ENCODE results near the gene LRRN3.

GRCh38 chr7:111147708-111148533 is 57.0 kb downstream of the LRRN3 start:
- TF ChIP-seq, protein P1, sequence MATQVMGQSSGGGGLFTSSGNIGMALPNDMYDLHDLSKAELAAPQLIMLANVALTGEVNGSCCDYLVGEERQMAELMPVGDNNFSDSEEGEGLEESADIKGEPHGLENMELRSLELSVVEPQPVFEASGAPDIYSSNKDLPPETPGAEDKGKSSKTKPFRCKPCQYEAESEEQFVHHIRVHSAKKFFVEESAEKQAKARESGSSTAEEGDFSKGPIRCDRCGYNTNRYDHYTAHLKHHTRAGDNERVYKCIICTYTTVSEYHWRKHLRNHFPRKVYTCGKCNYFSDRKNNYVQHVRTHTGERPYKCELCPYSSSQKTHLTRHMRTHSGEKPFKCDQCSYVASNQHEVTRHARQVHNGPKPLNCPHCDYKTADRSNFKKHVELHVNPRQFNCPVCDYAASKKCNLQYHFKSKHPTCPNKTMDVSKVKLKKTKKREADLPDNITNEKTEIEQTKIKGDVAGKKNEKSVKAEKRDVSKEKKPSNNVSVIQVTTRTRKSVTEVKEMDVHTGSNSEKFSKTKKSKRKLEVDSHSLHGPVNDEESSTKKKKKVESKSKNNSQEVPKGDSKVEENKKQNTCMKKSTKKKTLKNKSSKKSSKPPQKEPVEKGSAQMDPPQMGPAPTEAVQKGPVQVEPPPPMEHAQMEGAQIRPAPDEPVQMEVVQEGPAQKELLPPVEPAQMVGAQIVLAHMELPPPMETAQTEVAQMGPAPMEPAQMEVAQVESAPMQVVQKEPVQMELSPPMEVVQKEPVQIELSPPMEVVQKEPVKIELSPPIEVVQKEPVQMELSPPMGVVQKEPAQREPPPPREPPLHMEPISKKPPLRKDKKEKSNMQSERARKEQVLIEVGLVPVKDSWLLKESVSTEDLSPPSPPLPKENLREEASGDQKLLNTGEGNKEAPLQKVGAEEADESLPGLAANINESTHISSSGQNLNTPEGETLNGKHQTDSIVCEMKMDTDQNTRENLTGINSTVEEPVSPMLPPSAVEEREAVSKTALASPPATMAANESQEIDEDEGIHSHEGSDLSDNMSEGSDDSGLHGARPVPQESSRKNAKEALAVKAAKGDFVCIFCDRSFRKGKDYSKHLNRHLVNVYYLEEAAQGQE (IDR thresholded peaks at IDR 0.05; ENCODE audit: insufficient read depth in 1 of 2, low read depth in 2 of 2, low read length in 2 of 2): no peak
- no peak for TF ChIP-seq POLR2AphosphoS5 (IDR thresholded peaks at IDR 0.05; ENCODE audit: low read depth, low read length)
- no peak for TF ChIP-seq SIN3A (IDR thresholded peaks at IDR 0.05; ENCODE audit: borderline replicate concordance, insufficient read depth, low read length)
